ENCODE data around the gene TSEN34.
"Not testable (repeated sequence)": the region's sequence is repeated elsewhere in the genome, so short reads cannot be mapped to it uniquely, and the experiment has no call there.

The TSEN34 gene

DNA sequence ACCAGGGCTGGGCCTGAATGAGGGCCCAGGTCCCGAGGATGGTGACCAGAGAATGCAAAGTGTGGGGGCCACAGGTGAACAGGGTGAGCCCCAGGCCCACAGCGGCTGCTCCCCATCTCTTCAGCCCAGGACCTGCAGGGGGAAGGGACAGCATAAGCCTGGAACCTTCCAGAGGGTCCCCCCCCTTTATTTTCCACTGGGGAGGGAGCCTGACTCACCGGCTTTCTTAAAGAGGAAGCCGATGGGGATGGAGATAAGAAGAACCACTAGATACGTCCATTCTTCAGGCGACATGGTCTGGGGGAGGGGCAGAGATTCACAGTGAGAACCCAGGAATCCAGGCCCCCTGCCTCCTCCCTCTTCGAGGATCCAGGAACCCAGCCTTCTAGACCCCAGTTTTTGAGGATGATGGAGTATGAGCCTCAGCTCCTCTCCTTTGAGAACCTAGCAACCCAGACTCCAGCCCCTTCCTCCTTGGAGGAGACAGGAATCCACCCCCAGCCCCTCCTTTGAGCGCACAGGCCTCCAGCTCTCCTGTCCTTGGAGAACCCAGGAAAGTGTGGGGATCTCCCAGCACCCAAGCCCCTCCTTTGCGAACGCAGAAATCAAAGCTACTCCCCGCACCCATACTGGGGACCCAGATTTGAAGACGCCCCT, 2.8 kb upstream of the TSEN34 start:
- DNase-seq = peak in 2 of 4 experiments; percentile 35 to 43

DNA sequence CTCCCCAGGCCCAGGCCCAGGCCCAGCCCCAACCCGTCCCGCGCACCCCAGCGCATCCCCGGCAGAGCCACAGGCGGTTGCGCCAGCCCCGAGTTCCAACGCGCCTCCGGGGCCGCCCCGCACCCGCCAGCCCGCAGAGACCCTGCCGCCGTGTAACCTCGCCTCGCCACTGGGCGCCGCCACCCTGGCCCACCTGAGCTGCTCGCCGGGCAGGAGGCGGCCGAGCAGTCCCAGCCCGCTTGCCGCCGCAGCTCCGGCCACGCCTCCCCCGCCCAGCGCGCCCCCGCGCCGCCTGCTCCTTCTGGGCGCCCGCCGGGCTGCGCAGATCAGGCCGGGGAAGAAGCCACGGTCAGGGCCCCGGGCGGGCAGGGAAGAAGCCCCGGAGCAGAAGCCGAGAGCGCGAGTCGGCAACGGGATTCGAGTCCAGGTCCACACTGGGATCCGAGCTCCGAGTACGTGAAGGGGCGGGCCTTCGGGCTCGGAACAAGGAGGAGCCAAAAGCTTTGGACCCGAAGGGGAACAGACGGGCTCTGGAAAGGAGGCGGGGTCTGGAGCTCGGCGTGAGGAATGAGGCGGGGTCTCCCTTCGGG, 1.9 kb upstream of the TSEN34 start, which contains the start of gene MBOAT7:
Gene MBOAT7 (minus strand): TSS at position 436 of the 590 bp plus-strand sequence. CDS start 1,072 bp downstream, outside the sequence.
- no peak for DNase-seq

DNA sequence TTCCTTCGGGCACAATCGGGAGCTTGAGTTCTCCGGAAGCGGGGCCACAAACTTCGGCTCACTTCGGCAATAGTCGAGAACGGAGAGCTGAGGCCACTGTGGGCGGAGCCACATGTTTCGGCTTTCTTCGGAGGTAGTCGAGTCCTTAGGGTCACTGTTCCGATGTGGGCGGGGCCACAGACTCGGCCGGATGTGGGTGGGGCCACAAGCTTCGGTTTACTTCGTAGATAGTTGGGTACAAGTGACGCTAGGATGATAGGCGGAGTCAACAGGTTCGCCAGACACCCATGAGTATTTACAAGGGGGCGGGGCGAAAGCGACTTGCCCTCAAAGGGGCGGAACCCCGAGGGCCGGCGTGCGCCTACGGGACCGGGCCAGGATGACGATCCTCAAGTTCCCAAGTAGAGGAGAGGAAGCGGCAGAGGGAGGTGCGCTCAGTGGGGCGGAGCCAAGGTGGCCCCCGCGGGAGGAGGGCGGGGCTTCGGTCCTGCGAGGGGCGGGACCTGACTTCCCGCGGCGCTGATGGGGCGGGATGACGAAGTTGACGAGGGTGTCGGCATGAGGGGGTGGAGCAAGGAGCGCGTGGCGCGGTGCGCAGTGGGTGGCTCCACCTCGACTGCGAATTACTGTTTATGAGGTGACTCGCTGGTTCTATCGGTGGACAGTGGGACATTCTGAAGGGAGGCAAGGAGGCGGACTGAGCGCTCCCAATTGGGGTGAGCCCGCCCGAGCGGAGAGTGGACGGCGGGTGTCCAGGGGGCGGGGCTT, 1.2 kb upstream of the TSEN34 start:
- peak; percentile 100 for DNase-seq

DNA sequence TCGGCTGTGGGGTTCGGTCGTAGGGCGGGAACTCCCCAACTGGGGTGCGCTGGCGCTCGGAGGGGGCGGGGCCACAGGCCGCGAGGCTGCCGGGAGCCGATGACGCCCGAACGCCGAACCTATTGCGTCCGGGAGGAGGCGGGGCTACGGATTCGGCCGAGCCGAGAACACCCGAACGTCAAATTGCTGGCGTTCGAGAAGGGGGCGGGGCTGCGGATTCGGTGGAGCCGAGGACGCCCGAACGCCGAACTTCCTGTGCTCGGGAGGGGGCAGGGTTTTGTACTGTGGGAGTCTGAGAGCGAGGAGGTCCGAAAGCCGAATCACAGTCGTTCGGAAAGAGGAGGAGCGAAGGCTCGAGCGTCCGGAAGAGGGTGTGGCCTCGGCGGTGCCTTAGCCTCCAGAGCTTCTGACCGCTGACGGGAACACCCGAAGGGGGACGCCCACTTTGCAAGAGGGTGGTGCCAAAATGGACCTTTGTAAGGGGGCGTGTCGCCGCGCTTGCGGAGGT, 551 bp upstream of the TSEN34 start:
- peak; percentile 100 for DNase-seq

DNA sequence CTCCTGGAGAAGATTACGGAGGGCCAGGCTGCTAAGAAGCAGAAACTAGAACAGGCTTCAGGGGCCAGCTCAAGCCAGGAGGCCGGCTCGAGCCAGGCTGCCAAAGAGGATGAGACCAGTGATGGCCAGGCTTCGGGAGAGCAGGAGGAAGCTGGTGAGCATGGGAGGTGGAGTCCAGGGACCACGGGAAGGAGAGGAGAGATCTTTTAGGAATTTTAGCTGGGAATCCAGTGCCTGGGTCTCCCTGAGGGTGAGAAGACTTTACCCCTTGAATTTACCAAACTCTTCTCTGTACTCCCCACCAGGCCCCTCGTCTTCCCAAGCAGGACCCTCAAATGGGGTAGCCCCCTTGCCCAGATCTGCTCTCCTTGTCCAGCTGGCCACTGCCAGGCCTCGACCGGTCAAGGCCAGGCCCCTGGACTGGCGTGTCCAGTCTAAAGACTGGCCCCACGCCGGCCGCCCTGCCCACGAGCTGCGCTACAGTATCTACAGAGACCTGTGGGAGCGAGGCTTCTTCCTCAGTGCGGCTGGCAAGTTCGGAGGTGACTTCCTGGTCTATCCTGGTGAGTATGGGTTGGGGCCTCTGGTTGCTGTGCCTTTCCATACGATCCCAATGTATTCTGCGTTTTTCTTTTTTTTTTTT, 824 bp downstream of the TSEN34 start:
- peak in 2 of 4 experiments; percentile 28 to 42 for DNase-seq

DNA sequence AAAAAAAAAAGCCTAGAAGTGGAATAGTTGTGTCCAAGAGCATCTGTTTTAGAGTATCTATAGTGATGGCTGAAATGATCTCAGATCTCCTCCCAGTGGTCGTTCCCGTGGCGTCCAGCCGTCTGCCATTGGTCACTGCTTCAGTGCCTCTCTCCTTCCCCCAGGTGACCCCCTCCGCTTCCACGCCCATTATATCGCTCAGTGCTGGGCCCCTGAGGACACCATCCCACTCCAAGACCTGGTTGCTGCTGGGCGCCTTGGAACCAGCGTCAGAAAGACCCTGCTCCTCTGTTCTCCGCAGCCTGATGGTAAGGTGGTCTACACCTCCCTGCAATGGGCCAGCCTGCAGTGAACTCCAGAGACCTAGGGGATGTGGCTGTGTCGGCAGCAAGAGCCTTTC, 1.9 kb downstream of the TSEN34 start:
- no peak for DNase-seq

DNA sequence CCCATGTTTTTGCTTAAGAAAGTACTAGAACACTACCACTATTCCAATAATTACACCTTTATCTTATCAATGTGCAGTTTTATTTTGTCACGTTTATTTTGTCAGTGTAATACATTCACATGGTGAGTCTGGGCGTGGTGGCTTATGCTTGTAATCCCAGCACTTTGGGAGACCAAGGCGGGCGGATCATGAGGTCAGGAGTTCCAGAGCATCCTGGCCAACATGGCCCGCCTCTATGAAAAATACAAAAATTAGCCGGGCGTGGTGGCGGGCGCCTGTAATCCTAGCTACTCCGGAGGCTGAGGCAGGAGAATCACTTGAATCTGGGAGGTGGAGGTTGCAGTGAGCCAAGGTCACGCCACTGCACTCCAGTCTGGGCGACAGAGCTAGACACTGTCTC, 3.4 kb downstream of the TSEN34 start:
- not testable (repeated sequence) for DNase-seq

DNA sequence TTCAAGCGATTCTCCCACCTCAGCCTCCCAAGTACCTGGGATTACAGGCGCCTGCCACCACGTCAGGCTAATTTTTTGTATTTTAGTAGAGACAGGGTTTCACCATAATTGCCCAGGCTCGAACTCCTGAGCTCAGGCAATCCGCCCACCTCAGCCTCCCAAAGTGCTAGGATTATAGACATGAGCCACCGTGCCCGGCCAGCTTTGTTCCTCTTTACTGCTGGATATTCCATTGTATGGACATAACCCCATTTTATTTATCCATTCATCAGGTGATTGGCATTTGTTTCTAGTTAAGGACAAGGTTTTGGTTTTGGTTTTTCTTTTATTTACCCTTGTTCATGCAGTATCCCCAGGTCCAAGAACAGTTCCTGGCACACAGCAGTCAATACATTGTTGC, 5.4 kb downstream of the TSEN34 start:
- peak in 1 of 4 experiments; percentile 62 for DNase-seq

DNA sequence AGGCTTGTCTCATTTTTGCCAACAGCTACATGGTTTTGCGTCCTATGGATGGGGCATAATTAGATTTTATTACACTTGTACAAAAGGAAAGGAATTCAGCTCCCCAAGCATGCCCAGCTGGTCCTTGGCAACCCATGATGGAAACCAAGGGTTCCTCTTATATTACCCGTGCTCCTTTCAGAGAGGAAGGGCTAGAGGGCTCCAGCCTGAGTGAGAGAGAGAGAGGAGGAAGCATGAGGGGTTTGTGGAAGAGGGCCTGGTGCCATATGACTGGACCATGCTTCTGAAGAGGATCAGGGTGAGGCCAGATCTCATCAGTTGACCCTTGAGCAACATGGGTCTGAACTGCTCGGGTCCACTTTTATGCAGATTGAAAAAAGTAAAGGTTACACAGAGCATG, 6.0 kb downstream of the TSEN34 start:
- peak in 3 of 4 experiments; percentile 58 to 72 (median 65) for DNase-seq

DNA sequence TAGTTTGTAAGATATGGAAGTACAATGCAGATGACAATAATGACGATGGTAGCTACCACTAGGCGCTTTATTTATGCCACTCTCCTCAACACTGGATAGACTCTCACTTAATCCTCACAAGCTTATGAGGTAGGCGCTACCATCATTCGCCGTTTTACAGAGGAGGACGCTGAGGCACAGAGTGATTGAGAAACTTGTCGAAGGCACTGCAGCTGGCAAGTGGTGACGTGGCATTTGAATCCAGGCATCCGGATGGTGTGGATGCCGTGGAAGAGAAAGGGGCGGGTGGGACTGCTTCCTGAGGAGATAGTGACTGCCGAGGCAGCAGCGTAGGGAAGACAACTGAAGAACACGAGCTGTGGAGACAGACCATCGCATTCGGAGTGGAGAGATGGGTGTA, 8.3 kb downstream of the TSEN34 start:
- no peak for DNase-seq

DNA sequence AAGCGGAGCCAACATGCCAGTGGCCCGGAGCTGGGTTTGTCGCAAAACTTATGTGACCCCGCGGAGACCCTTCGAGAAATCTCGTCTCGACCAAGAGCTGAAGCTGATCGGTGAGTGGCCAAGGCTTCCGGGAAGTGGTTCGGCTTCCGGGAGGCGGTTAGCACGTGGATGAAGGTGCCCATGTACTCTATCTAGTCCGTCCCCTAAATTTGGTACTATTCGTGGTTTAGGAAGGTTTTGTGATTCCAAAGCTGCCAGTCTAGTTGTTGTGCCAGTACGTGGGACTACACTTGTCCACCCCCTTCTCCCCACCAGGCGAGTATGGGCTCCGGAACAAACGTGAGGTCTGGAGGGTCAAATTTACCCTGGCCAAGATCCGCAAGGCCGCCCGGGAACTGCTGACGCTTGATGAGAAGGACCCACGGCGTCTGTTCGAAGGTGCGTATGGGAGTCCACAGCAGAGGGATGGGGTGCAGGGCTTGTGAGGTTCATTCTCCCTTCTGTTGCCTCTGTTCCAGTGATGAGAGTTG, 10.1 kb downstream of the TSEN34 start:
- DNase-seq = no peak

DNA sequence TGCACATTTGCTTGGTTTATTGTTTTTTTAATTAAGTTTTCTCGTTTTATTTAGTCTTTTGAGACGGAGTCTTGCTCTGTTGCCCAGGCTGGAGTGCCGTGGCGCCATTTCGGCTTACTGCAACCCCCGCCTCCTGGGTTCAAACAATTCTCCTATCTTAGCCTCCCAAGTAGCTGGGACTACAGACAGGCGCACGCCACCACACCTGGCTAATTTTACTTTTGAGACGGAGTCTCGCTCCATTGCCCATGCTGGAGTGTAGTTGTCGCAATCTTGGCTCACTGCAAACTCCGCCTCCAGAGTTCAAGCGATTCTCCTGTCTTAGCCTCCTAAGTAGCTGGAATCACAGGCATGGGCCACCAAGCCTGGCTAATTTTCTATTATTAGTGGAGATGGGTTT, 10.9 kb downstream of the TSEN34 start:
- DNase-seq = peak in 1 of 4 experiments; percentile 38

DNA sequence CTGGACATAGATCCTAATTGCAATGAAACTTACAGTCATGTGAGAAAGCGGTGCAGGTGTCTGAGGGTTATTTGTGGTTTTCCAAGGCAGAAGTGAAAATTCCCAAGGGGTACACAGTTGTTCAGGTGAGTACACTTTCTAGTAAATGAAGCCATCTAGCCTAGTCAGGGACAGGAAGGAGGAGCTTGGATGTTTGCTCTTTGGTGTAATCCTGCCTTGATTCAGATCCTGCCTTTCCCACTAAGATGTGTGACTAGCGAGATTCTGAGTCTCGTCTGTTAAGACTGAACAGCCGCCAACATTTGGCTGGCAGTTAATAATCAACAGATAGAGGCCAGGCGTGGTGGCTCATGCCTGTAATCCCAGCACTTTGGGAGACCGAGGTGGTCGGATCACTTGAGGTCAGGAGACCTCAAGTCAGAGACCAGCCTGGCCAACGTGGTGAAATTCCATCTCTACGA, 12.1 kb downstream of the TSEN34 start:
- no peak for DNase-seq

DNA sequence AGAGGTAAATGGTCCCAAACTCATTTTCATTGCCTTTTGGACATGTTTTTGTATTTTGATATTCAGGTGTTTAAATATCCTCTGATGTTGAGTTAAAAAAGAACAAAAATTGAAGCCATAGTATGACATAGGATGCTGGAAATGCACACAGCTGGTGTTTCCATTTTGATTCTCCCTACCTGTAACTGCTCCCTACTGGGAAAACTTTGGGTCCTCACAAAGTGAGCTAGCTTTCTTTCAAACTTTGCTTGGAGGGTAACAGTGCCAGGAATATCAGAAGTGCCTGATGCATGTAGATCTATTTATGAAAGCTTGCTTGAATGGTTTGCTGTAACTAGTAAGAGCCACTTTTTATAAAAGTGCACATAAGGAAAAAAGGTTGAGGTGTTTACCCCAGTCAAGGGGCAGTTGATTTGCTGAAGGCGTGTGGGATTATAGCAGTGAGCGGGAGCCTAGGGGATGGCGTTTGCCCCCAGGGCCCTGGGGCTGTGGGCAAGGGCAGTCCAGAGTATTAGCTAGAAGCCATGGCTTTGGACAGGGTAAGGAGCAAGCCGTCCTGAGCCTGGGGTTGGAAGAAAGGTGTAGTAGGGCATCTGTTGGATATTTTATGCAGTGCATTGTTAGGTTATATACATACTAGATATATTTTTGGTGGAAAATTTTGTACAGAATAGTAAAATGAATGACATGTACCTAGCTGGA, 13.8 kb downstream of the TSEN34 start:
- no peak for DNase-seq

DNA sequence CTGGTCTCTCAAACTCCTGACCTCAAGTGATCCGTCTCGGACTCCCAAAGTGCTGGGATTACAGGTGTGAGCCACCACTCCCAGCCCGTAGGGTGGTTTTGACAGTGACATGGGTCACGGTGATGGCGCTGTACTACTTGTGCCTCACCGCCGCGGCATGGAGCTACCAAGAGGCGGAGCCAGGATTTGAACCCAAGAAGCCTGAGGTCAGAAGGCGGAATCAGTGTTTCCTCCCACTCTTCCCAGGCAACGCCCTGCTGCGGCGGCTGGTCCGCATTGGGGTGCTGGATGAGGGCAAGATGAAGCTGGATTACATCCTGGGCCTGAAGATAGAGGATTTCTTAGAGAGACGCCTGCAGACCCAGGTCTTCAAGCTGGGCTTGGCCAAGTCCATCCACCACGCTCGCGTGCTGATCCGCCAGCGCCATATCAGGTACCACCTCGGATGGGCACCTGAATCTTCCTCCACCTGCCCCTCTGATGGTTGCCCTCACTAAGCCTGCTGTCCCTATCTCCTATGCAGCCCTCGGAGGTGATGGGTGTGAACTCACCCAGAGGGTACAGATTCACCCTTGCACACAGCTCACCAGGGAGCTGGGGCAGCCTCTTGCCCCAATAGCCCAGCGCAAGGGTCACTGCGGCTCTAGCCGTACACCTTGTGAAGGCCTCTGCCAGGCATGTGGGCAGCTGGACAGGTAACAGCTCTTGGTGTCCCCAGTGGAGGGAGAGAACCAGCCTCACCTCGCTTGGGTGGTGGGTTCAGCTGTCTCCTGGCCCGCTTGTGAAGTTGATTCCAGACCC, 15.1 kb downstream of the TSEN34 start:
- DNase-seq = peak; percentile 30 to 58 (median 55)

DNA sequence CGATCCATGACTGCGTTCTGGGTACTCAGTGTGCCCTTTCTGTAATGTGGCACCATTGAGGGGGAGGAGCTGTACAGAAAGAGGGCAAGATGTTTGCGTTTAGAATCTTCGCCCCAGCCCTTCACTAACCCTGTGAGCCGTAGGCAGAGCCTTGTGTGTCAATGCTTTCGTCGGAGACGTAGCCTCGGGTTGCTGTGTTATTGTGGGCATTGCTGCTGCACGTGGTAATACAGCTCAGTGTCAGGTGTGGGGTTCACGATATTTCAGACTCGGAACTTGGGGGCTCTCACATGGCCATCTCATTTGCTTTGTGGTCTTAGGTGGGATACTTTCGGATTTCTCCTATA, 15.7 kb downstream of the TSEN34 start:
- peak in 1 of 4 experiments; percentile 38 for DNase-seq

DNA sequence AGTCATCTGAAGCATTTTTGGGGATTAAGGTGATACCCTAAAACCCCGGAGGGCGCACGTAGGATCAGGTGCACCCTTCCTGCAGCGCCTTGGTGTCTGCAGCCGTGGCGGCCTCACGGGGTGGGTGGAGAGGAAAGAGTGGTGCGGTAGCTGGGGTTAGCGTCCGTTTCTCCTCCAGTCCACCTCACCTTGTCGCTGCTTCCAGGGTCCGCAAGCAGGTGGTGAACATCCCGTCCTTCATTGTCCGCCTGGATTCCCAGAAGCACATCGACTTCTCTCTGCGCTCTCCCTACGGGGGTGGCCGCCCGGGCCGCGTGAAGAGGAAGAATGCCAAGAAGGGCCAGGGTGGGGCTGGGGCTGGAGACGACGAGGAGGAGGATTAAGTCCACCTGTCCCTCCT, 16.1 kb downstream of the TSEN34 start:
- DNase-seq = peak in 3 of 4 experiments; percentile 33 to 68 (median 47)

DNA sequence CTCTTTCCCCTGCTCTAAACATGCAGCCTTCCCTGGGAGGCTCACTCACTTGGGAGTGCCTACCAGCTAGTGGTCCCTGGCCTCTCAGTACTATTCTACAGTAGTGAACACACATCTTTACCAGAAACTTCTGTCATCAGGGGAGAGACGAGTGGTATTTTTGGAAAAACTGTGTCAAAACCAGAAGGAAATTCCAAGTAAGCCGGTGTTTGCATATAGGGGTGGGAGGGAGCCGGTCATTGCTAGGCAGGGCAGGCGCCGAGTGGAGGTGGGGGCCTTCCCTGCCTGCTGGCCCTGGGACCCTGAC, 16.5 kb downstream of the TSEN34 start:
- DNase-seq = no peak

DNA sequence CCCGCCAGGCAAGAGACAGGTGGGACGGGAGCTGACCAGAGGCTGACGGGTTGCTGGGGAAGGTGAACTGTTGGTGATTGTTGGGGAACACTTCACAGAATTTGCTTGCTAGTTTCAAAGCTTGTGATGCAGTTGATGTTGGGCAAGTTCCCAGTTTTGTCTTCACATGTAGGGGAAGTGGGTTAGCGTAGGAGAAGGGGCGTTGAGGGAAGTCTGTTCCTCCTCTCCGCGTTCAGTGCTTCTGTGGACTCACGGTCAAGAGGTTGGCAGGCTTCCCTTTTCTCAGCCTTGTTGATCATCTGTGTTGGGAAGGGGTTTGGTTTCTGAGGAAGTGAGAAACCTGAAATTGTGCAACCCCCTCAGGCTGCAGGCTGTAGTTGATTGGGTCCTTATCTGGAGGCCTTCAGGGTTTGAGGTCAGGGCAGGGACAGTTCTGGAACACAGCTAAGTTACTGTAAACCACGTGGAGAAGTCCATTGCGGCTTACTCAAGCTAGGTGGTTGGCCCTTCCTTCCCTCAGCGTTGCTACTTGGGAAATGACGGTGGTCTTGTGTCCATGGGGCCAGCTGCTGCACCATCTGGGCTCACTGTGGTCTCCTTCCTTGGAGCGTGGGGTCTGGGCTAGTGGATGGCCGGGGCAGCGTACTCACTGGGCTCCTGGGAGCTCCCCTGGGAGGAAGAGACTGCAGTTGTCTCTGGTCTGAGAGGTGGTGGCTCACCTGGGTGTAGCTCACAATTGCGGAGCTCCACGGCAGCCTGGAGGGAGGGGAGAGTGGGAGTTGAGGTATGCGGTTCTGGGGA, 17.1 kb downstream of the TSEN34 start:
- peak; percentile 97 to 100 (median 98) for DNase-seq

DNA sequence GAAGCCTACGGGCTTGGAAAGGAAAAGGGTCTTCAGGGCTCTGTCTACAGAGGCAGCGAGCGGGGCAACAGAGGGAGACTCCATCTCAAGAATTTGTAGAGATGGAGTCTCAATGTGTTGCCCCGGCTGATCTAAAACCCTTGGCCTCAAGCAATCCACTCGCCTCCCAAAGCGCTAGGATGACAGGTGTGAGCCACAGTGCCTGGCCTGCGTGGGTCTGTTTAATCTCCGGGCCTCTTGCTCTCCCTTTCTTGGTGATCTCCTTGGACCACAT, 17.6 kb downstream of the TSEN34 start:
- DNase-seq = no peak
